Activated CD4-positive, alpha-beta T cell treated with anti-CD3 and anti-CD28 coated beads, Interleukin-2, amount 10 ng/mL, durations not matched to agents 24 days and 14 days (primary cell): Measurements from ENCODE around the gene PLSCR1. TPM values are rescaled to one million over a fixed set of nuclear protein-coding genes. Genes with fewer than 3 reads are reported as not detected.

ENCODE experiments used
- DNase-seq: peaks from one replicate; pipeline ENCODE4 v3.0.0; 2022
- H3K27ac Mint-ChIP-seq: one replicate; pipeline ENCODE4 v1.8.0; 2022; ENCODE audit warnings: mild to moderate bottlenecking, mixed read lengths
- H3K27me3 Mint-ChIP-seq: one replicate; pipeline ENCODE4 v1.8.0; 2022; ENCODE audit warnings: mixed read lengths
- H3K36me3 Mint-ChIP-seq: one replicate; pipeline ENCODE4 v1.8.0; 2022; ENCODE audit warnings: low read depth, mild to moderate bottlenecking, mixed read lengths
- H3K4me1 Mint-ChIP-seq: one replicate; pipeline ENCODE4 v1.8.0; 2021; ENCODE audit warnings: mixed read lengths
- H3K4me3 Mint-ChIP-seq: one replicate; pipeline ENCODE4 v1.8.0; 2022; ENCODE audit warnings: mild to moderate bottlenecking, moderate library complexity, mixed read lengths
- H3K9me3 Mint-ChIP-seq: one replicate; pipeline ENCODE4 v1.8.0; 2021; ENCODE audit warnings: mixed read lengths
- intact Hi-C: fragments of 100-400 bp; cut with micrococcal nuclease; formaldehyde crosslinking; loops from one replicate; pipeline ENCODE4 v1.15.1; 2023
- total RNA-seq: library from RNA; stranded (reverse); gene quantifications from 2 replicates; pipeline ENCODE4 v1.2.3, GENCODE V29; 2022

PLSCR1 gene
- total RNA-seq, 1 donor from 2014 or later = 84.2 TPM

DNA sequence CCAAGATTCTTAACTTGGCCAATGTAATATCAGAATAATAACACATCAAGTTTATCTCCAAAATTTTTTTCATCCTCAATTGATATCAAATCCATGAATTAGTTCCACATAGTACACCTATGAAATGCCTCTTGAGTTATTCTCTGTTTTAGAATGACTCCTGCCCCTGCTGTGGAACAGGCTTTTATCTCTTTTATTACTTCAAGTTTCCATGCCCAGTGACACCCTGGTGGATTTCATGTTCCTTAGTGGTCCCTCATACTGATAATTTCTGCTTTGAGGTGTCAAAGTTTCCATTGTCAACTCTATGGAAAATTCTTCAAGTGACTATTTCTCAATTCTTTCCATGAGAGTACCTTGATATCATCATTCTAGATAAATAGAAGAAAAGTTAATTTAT, 24.6 kb downstream of the PLSCR1 start:
- Mint-ChIP-seq H3K36me3 (peaks cover 54% of the 10 kb centered on the region), H3K27ac (peak overlapping the region; percentile 53)

DNA sequence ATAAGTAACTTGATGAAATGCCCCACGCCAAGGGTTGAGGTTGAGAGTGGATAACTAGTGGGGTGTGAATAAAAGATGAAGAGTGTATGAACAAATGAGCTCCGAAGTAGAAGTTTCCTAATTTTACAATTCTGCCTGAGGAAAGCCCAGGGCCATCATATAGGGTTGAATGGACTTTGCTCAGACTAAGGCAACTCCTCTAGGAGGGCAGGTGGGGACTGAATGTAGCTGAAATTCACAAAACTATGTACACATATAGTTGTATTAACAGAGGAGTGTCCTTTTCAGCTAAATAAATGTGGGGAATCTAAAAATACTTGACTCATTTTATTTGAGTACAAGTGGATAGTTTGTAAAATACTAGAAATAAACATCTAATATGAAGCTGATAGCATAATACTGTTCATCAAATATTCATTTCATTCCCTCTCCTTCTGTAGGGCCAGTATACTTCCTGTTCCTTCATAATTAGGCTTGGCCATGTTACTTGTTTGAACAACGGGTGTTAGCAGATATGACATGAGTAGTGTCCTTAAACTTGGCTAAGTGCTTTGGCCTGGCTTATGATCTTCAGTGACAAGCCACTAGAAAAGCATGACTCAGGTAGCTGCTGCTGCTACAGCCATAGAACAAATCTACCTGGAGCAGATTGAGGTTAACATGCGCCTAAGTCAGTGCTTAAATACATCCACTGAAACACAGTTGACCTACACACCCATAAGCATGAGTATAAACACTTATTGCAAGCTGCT, 26.5 kb downstream of the PLSCR1 start:
- Mint-ChIP-seq H3K4me3 (no peak overlapping the region), H3K27ac (no peak overlapping the region), H3K9me3 (no peaks in the 10 kb centered on the region), H3K27me3 (no peaks in the 10 kb centered on the region), H3K4me1 (peaks cover 34% of the 10 kb centered on the region), H3K36me3 (peaks cover 66% of the 10 kb centered on the region)
- intact Hi-C loops = loop anchor here (5.0 kb wide), 1 partner anchor 34 kb away; no protein-coding TSS in a partner anchor
- DNase-seq = no peak

More for the DNA sequence above, 24.6 kb downstream of the PLSCR1 start:
- no peaks in the 10 kb centered on the region for H3K9me3 Mint-ChIP-seq
- DNase-seq = no peak
- H3K27me3 Mint-ChIP-seq = no peaks in the 10 kb centered on the region
- intact Hi-C loops = loop anchor here (5.0 kb wide), 1 partner anchor 32 kb away; no protein-coding TSS in a partner anchor
- H3K4me1 Mint-ChIP-seq = peaks cover 21% of the 10 kb centered on the region
- no peak overlapping the region for H3K4me3 Mint-ChIP-seq

DNA sequence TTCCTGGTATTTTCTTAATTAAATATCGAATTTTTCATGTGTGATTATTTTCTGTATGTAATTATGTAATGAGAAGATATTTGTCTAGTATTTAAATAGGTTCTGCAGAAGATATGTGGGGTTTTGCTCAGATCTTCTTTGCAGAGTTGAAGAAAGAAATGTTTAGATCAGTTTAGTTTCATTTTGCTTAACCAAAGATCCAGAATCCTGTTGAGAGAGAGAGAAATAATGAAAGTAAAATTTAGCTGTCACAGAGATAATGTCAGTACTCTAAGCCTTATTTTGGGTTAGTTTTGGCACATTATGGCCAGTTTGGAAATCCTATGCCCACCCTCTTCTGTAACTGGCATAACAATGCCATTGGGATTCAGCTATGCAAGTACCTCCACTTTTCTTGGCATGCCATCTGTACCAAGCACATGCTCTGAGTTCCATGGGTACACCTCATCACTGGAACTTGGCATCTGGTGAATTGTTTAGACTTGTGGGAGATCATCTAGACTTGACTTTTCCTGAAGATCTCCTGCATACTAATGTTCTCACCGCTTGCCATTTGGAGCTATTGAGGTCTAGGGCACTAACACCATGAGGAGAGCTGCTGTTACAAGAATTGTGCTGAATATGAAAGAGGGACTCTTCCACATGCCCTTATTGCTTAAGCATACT, 30.9 kb downstream of the PLSCR1 start:
- Mint-ChIP-seq H3K4me3 (peak overlapping the region; percentile 43), H3K4me1 (peaks cover 29% of the 10 kb centered on the region), H3K36me3 (peaks cover 59% of the 10 kb centered on the region), H3K27me3 (no peaks in the 10 kb centered on the region), H3K27ac (peak overlapping the region; percentile 31), H3K9me3 (no peaks in the 10 kb centered on the region)
- DNase-seq = no peak
- intact Hi-C loops = no loop called here

DNA sequence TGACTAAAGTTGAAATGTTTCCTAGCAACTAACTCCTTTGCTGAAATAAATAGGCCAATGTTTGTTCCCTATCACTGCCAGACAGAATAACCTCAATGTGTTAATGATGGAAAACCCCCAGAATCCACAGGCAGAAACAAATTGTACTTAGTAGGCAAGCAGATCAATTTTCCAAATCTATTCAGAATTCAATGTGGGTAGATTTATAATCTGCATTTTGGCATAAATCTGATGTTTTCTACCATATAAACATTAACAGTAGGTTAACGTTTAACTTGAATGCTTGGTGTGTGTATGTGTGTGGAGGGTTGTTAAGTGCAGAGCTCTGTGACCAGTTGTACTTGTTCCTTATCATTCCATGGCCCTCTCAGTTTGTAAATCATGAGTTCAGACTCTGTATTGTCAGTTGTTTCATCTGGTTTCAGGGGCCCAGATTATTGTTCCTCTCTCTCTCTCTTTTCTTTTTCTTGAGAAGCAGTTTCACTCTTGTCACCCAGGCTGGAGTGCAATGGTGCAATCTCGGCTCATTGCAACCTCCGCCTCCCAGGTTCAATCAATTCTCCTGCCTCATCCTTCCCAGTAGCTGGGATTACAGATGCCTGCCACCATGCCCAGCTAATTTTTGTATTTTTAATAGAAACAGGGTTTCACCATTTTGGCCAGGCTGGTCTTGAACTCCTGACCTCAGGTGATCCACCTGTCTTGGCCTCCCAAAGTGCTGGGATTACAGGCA, 32.8 kb downstream of the PLSCR1 start:
- Mint-ChIP-seq H3K27me3 (no peaks in the 10 kb centered on the region), H3K4me3 (no peak overlapping the region), H3K9me3 (peaks cover 9% of the 10 kb centered on the region), H3K4me1 (peaks cover 41% of the 10 kb centered on the region), H3K27ac (no peak overlapping the region), H3K36me3 (peaks cover 60% of the 10 kb centered on the region)
- intact Hi-C loops = no loop called here
- DNase-seq = no peak

- Mint-ChIP-seq H3K27ac (peak overlapping the region; percentile 5), H3K4me1 (peaks cover 42% of the 10 kb centered on the region), H3K27me3 (no peaks in the 10 kb centered on the region), H3K9me3 (peaks cover 9% of the 10 kb centered on the region), H3K4me3 (no peak overlapping the region), H3K36me3 (peaks cover 38% of the 10 kb centered on the region)
- no peak for DNase-seq
- intact Hi-C loops = no loop called here
These were observed 36.9 kb downstream of the PLSCR1 start for GRCh38 chr3:146507331-146508120.

DNA sequence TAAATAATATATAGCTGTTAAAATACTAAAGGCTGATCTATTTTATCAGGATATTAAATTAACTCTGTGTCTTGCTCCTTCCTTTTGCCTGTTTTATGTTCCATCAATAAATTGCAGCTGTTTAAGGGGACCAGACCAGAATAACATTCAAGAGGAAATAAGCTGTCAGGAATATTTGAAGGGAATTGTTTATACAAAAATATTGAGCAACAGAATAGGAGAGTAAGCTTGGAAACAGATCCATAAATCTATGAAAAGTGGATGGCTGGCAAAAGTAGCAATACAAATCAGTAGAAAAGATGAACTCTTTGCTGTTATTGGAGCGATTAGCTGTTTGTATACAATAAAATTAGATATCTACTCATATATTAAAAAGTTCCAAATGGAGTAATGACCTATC, 38.9 kb downstream of the PLSCR1 start:
- Mint-ChIP-seq H3K27ac (no peak overlapping the region), H3K4me3 (no peak overlapping the region), H3K9me3 (peaks cover 9% of the 10 kb centered on the region), H3K27me3 (no peaks in the 10 kb centered on the region), H3K36me3 (peaks cover 24% of the 10 kb centered on the region), H3K4me1 (peaks cover 40% of the 10 kb centered on the region)
- no peak for DNase-seq
- intact Hi-C loops = no loop called here

- intact Hi-C loops = loop anchor here (5.0 kb wide), 2 partner anchors 37 to 38 kb away; partner anchors contain the start of genes PLSCR1 and PLSCR2
- Mint-ChIP-seq H3K27me3 (no peaks in the 10 kb centered on the region), H3K36me3 (peaks cover 18% of the 10 kb centered on the region), H3K4me1 (peaks cover 40% of the 10 kb centered on the region), H3K27ac (no peak overlapping the region), H3K4me3 (no peak overlapping the region), H3K9me3 (peaks cover 9% of the 10 kb centered on the region)
- no peak for DNase-seq
These were observed 39.8 kb downstream of the PLSCR1 start for GRCh38 chr3:146504498-146505197.

GRCh38 chr3:146503461-146504202, 40.8 kb downstream of the PLSCR1 start:
- intact Hi-C loops = loop anchor here (2.0 to 5.0 kb wide), 3 partner anchors 36 to 47 kb away; partner anchors contain the start of genes PLSCR1 and PLSCR2
- Mint-ChIP-seq H3K27ac (no peak overlapping the region), H3K4me3 (no peak overlapping the region), H3K9me3 (peaks cover 9% of the 10 kb centered on the region), H3K27me3 (no peaks in the 10 kb centered on the region), H3K36me3 (peaks cover 16% of the 10 kb centered on the region), H3K4me1 (peaks cover 40% of the 10 kb centered on the region)
- DNase-seq = no peak

DNA sequence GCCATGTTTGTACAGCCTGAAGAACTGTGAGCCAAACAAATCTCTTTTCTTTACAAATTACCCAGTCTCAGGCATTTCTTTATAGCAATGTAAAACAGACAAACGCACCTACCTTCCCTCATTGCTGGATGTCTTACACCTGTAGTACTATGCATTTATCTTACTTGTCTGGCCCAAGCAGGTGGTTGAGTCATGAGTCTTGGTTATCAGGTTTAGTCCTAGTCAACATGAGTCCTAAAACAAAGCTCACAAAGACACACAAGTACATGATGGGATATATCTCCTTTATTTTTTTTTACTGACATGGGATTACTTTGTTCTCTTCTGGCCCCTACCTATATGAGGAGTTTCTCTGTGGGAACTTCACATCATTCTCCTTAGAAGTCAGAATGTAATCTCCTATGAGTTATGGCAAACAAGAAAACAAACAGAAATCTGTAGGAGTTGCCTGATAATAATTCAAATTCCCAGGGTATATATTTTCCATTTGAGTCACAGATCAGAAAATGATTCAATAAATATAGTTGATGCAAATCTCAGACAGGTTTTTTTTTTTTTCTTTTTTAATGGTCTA, 41.4 kb downstream of the PLSCR1 start:
- no peaks in the 10 kb centered on the region for H3K27me3 Mint-ChIP-seq
- intact Hi-C loops = loop anchor here (2.0 to 5.0 kb wide), 3 partner anchors 36 to 48 kb away; partner anchors contain the start of genes PLSCR1 and PLSCR2
- H3K9me3 Mint-ChIP-seq = peaks cover 4% of the 10 kb centered on the region
- H3K4me1 Mint-ChIP-seq = peaks cover 40% of the 10 kb centered on the region
- H3K36me3 Mint-ChIP-seq = peaks cover 10% of the 10 kb centered on the region
- DNase-seq = no peak
- H3K4me3 Mint-ChIP-seq = no peak overlapping the region
- H3K27ac Mint-ChIP-seq = no peak overlapping the region

DNA sequence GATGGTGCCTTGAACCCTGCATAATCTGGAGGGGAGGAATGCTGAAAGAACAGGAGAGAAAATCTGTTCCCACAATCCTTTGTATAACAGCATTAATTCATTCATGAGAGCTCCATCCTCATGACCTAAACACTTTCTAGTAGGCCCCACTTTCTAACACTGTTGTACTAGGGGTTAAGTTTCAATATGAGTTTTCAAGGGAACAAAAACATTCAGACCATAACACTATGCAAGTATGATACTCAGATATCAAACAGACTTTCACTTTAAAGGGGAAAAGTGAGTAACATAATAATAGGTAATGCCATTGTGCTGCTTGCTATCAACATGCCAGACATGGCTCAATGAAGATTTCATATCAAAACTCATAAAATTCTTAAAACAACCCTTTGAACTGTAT, 42.7 kb downstream of the PLSCR1 start:
- no peaks in the 10 kb centered on the region for H3K27me3 Mint-ChIP-seq
- intact Hi-C loops = loop anchor here (2.0 to 5.0 kb wide), 3 partner anchors 34 to 49 kb away; partner anchors contain the start of genes PLSCR1 and PLSCR2
- H3K4me1 Mint-ChIP-seq = peaks cover 34% of the 10 kb centered on the region
- no peaks in the 10 kb centered on the region for H3K9me3 Mint-ChIP-seq
- no peak overlapping the region for H3K27ac Mint-ChIP-seq
- DNase-seq = no peak
- H3K4me3 Mint-ChIP-seq = no peak overlapping the region
- H3K36me3 Mint-ChIP-seq = peaks cover 7% of the 10 kb centered on the region

GRCh38 chr3:146499701-146500100, 44.7 kb downstream of the PLSCR1 start:
- DNase-seq = no peak
- Mint-ChIP-seq H3K27ac (no peak overlapping the region), H3K36me3 (peaks cover 5% of the 10 kb centered on the region), H3K4me1 (peaks cover 35% of the 10 kb centered on the region), H3K4me3 (no peak overlapping the region), H3K27me3 (no peaks in the 10 kb centered on the region), H3K9me3 (peaks cover 7% of the 10 kb centered on the region)
- intact Hi-C loops = loop anchor here (5.0 kb wide), 2 partner anchors 32 to 43 kb away; partner anchors contain the start of genes PLSCR1 and PLSCR2
